GM19324 (cell line): Measurements from ENCODE around the gene SPRED2.

Experiments
- ATAC-seq: cut with Tn5 transposase; IDR thresholded peaks from one replicate; pipeline ENCODE4 v1.9.1; 2021; ENCODE audit warnings: mild to moderate bottlenecking, moderate library complexity; ENCODE audit not compliant: unreplicated experiment, low FRiP score

The SPRED2 gene

DNA sequence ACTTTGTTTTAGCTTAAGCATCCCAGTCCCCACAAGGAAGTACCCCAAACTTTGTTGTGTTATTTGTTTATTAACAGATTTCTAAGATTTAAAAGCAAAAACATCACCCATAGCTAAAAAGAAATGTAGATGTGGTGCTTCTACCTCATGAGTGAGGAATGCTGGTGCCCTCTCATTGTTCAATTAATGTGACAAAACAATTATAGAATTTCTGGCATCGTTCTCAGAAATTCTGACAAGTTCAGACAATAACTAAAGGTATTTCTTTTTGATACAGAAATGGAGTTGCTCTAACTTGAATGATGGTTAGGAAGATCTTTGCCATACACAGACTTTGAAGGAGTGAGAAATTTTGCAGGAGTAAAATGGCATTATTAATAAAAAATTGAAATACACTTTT is 42.9 kb downstream of the SPRED2 start:
- no peak for ATAC-seq

DNA sequence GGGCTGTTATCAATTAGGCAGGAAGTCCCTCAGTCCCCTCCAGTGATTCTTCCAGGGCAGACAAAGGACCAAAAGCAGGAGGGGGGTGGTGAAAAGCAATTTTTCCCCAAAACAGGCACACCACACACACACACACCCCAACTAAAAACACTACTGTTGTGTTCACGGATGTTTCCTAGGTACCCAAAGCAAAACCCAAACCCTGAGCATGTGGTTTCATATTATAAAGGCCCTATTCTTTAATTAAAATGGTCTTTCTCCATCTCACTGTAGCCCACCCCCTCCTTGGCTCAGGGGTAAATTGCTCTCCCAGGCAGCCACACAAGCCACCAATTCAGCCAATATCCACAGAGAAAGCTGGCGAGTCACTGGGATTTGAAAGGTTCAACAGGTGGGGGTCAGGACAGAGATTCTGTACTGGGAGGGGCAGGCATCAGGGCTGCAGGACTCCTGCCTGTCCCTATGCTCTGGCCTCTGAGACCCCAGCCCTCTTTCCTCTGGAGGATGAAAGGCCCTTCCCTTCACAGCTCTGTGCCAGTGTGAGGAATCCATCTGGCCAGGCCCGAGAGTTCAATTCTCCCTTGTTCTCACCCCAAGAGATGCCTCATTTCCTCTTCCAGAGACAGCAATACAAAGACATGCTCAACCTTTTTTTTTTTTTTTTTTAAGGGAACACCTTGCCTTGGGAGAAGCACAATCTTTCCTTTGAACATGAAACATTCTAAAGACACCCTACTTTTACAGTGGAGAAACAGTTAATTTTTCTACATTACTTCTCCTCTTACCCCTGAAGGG is 43.6 kb downstream of the SPRED2 start:
- ATAC-seq: no peak

DNA sequence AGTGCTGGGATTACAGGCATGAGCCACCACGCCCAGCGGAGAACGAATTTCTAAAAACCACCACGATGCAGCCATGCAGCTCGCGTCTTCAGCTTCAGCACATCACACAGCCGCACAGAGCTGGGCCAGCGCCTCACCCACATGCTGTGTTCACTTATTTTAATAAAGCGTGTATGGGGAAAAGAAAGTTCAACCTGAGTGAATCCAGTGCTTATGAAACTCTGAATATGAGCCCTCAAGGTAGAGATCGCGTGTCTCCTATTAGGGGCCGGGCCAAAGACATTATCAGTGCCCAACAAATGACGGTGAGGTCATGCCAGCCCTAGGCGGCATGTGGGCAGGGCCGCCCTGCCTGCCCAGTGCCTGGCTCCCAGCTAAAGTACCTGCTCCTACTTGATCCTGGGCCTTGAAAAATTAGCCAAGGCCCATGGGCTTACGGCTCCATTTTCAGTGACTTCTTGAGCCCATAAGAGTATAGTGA is 44.3 kb downstream of the SPRED2 start:
- no peak for ATAC-seq

DNA sequence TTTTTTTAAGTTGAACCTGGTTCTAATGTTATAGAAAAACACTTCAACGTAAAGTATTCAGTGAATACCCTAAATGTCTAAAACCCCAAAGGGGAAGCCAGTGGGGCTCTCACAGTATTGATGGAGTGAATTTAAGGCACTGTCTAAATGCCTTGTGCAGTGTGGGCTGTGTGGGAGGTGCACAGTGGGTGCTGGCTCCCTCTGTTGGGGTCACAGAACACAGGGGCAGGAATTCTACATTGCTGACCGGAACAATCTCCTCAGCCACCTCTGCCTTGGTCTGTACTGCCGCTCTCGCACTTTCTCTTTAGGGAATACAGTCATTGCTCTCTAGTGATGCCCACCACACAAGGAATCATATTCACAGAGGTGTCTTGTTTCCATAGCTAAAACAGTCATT is 45.4 kb downstream of the SPRED2 start:
- no peak for ATAC-seq

DNA sequence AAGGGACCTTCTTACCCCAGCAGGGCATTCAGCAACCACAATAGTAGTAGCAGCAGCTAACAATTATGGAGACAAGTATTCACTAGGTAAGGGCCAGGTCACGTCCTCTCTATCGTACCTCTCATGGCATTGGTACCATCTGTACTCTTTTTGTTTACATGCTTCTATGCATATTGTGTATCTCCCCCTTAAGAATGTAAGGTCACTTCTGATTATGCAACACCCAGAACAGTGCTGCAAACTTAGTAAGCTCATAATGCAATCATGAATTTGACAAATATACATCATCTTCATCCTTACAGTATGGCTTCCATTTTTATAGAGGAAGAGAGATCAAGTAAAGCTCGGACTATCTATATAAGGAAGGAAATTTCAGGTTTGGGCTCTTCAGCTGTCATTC is 46.1 kb downstream of the SPRED2 start:
- ATAC-seq: no peak

DNA sequence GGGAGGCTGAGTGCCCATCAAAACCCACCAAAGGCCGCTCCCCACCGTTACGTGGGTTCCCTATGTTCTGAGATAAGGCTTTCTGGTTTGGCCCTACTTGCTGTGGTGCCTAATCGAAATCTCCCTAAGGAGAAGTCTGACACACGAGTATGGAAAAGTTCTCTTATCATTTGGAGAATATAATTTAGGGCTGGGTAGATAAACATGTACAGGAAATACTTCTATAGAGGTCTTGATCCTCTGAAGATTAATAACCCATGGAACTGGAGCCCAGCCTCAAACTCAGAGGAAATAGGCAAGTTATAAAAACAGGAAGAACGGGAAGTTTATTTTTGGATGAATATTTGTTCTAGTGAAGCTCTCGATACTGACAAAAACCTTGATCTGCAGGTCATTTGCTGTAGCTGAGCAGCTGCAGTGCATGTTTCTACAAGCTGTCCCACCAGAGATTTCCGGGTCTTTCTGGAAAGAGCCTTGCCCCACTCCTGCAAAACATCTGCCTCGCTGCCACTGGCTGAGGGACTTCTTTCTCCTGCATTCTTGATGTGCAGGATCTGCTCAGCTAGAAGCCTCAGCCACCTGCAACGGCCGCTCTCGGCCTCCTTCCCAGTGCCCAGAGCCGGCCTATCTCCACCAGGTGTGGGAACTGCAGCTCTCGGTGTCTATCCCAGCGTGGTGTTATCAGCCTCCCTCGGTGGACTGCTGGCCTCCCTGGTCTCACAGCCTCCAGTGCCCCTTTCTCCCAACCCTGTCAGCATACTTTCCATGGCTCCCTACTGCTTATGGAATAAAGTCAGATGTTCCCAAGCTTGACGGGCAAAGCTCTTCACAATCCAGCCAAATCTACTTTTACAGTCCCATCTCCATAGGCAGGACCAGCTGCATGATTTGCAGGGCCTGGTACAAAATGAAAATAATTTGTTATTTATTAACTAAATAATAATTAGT is 48.6 kb downstream of the SPRED2 start:
- ATAC-seq: no peak

DNA sequence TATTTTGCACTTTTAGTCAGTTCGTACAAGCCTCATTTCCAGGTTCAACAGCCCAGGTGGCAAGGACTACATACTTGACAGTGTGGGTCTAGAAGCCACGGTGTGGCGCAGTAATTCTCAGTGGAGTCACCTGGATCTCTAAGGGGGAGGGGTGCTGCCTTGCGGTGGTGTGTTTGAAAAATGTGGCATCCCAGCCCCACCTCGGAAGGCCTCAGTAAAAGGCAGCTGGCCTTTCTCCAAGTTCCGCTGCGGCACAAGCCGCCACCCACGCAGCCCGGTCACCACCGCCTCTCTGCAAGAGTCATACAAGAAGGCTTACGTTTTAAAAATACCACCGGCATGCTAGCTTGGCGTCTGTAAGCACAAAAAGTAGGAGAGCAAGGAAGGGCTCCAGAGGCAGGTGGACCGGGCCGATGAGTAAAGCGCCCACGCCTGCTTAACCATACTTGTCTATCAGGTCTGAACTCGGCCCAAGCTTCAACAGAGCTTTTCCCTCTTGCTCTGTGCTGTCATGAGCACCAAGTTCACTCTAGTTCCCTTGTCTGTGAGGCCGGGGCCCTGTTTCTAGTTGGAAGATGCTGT is 49.5 kb downstream of the SPRED2 start:
- ATAC-seq: peak; percentile 74

DNA sequence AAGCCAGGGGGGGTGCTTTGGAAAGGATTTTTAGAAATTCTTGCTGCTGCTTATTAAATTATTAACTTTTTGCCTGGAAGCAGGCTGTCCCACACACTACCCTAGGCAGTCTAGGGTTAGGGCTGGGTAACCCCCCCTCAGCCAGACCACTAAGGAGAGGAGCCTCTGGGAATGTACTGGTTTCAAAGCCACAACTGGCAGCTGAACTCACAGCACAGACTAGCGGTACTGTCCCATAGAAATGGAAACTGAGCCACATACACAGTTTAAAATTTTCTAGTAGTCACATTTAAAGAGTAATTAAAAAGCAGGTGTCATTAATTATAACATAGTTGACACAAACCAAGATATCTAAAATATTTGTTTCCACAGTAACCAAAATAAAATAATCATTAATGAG is 50.1 kb downstream of the SPRED2 start:
- no peak for ATAC-seq

DNA sequence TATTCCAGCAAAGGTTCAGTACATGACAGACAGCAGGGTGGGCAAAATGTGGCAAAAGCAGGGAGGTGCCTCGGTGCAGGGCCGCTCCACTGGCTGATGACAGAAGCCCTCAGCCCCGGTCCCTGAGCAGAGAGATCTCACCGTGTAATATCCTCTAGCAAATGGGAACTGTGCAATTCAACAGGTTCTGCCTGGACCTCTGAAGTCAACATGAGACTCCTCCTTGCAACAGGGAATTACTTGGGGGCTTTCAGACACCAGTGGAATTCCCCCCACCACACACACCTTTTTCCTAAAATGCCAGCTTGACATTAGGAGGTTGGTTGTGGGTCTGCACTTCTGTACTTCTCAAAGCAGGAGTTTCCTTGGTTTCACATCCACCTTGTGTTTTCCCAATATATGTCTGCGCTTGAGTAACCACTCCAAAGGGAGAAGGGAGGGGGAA is 50.8 kb downstream of the SPRED2 start:
- no peak for ATAC-seq

DNA sequence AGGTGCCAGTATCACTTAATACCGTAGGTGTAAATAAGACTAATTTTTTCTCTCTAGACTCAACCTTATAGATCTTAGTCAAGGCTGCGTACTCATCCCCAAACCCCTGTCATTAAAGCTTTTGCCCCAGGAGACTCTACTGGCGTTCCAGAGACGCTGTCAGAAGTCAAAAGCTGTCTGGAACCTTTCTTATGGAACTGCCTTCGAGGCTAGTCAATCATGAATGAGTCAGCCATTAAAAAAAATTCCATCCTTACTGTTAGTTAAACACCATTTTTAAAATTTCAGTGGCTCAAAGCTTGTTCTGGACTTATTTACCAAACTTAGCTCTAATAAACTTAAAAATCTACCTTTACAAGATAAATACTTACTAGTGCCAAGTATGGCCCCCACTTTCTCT is 52.1 kb downstream of the SPRED2 start:
- ATAC-seq: no peak

DNA sequence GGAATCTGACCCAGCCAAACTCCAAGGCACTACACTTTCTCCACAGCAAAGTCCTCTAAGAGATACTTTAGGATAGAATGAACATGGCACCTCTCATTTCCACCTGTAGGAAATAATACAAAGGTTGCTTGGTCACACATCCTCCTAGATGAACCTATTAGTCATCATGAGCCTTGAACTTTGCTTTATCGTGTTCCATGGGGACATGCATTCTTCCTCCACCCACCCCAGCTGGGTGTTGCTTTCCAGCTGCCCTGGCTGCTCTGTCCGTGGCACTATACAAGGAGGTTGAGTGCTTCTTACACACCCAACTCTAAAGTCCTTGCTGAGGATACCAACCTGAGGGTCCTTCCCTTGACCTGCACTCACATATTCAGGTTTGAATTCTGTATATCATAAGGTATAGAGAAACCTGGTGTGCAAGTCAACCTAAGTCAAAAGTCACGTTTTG is 52.7 kb downstream of the SPRED2 start:
- ATAC-seq: no peak

DNA sequence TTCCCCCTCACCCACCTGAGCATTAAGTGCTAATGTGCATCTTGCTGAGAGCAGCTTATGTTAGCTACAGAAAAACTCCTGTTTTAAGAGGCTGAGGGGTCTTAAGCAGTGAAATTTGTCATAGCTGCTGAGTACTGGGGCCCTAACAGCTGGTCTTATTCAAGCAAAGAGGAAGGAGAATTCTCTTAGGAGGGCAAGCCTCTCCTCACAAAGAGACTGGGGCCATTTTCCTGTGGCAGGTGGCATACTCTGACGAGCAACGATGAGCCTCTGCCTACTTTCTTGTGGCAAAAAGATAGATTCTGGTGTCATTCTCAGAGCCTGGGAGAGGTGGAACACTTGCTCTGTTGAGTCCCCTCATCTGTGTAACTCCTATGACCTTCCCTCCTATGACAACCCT is 53.2 kb downstream of the SPRED2 start:
- ATAC-seq: no peak

DNA sequence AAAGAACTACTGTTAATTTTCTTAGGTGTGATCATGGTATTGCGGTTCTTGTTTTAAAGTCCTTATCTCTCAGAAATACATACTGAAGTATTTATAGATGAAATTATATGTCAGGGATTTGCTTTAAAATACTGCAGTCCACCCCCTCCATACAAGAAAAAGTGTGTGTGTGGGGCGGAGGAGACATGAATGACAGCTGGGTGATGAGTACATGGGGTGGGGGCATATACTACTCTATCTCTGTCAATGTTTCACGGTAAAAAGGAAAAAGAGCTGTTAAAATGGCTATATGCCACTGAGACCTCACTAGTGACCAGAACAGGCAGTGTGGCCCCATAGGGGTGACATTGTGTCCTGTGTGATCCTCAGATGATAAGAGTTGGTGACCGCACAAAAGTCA is 54.1 kb downstream of the SPRED2 start:
- no peak for ATAC-seq

DNA sequence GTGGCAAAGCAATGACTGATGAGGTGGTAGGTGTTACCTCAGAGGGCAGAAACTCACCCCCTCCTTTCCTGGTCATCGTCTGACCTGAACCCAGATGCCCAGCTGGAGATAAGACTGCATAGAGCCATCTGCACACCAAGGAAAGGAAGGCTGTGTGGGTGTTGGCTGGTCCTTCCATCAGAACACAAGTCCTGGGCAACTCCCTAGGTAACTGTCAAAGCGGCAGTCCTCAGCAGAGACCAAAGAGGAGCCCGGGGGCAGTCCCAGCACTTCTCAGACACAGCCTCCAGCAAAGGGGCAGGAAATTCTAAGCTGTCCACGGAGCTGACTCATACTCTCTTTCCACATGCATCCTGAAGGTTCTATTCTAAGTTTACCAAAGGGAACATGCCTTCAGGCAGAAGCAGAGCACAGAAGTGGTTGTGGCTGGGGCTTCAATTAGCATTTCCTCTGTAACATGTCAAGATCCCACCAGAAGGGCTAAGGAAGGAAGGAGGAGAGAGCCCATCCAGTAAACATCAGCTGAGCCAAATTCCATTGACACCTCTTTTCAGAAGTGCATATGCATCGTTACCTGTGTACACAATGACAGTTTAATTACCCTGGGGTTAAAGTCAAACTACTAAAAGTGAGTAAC is 54.7 kb downstream of the SPRED2 start:
- ATAC-seq: no peak

DNA sequence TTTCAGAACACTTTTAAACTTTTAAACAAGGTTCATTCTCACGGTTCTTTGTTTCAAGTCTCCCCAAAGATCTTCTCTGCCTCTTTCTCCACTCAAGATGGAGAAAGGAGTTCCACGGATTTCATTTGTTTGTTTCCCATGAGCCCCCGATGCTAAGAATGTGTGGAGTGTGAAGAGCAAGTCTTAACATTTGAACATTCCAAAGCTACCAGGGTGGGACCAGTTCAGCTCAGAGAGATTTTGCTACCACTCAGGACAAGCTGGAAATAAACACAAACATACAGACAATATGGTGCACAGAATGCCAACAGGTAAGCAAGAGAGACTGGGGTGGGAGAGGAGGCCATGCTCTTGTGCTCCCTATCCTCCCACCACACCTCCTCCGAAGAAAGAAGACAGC is 56.7 kb downstream of the SPRED2 start:
- no peak for ATAC-seq

DNA sequence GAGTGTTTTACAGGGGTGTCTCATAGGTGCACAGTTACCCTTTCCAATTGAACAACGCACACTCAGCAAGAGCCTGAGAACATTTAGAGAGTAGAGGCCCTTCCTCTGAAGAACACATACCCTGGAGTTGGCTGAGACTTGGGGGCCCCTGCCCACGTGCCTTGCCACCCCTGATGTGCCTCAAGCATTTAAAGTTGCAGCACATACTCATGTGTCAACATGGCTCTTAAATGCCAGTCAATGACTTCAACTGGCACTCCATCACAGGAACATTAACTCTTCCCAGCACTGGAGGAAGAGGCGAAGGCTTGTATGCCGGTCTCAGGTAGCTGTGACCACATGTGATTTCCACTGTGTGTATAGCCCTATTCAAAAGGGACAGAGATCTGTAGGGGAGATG is 57.4 kb downstream of the SPRED2 start:
- no peak for ATAC-seq

DNA sequence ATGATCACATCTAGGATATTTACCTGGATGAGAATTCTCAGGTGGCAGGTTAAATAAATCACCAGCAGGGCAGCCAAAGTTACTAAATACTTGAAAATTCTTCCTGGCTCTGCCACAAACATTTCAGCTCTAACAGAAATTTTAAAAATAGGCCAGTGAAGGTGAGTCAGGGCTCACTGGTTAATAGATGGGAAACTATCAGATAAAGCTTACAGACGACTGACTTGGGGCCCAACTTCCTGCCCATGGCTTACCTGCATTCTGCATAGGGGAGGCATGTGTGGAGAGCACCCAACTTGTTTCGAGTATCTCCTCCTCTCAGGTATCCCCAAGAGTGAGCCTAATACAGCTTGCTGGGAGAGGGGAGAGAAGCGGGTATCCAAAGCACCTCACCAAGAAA is 57.8 kb downstream of the SPRED2 start:
- no peak for ATAC-seq

DNA sequence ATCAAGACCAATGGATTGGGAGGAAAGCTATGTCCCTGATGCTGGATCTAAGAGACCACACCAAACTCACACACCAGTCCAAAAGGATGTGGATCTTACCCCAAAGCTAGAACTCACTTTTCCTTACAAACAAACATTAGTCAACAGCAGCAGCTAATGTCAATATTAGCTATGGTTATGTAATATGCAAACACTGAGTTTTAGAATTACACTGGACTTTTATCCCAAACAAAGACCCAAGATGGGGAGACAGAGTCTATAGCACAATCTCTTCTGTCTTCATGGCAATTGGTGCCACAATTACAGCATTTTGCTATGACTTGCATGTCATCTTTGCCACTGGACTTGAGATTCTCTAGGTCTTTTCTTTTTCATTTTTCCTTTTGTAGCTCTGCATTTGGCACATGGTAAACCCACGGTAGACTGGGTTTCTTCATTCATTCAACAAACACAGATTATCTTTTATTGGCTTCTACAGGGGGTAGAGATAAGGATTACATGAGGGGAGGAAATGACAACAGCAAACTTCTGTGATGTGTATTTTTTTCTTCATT is 59.0 kb downstream of the SPRED2 start:
- ATAC-seq: no peak

DNA sequence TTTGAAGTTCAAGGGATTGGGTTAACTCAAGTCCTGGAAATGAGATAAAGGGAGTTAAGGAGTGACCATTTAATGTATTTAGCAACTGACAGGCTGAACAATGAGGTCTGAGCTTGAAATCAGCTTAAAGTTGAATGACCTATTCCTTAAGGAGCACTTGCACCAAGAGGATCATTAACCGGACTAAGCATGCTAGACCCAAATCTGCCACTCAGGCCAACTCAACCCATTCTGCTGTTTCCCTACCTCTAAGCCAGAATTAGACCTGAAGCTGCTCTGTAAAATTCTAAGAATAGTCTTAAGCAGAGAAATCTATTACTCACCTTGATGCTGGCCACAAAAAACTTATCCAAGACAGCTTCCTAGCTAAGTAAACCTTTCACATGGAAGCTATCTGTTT is 59.8 kb downstream of the SPRED2 start:
- no peak for ATAC-seq

DNA sequence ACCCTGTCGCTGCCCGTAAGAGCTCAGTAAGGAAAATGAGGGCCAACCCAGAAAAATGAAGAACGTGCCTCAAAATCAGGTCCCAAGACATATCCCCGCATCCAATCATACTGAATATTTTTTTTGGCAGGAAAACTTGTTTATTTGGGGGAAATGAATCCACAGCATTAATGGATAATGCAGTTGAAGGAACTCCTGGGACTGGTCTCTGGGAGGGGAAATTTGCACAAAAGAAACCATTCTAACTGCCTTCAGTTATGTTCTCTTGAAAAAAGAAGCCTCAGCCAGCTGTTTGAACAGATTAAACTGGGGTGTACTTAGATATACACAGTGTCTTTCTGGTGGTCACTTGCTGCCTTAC is 61.3 kb downstream of the SPRED2 start:
- ATAC-seq: no peak
